ENCODE data around the gene TNNI3K.

Gene TNNI3K

DNA sequence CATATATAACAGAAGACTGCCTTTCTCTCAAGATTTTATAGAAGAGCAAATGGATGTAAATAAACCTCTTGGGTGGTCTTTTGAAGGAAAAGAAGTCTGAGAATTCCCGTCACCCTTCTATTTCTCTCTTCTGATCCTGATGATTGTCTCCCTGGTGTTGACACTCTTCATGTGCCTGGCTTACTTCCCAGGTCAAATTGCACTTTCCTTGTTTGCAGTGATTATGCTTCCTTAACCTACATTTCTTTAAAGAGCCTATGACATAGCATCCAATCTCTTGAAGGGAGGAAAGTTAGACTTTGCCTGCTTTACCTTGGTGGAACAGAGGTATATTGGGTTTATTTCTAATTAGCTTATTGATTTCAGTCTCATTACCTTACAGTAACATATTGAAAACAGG is 197.1 kb downstream of the TNNI3K start:
- no peak for DNase-seq (ENCODE audit: low read depth in 1 of 2, low spot score in 1 of 2)

DNA sequence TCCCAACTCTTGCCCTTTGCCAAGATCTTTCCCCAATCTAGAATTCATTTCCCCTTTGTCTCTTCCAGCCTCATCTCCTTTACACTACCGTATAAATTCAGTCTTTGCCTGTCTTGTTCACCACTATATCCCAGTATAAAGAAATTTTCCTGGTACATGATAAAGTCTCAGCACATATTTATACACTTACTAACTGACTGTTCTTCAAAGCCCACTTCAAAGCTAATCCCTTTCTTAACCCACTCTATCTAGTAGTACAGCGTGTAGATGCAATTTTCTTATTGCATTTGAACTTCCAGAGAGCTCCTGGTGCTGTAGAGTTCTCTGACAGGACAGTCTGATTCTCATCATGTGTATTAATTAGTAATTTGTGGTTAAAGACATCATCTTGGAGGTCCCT is 199.1 kb downstream of the TNNI3K start:
- DNase-seq (ENCODE audit: low read depth in 1 of 2, low spot score in 1 of 2) = no peak

DNA sequence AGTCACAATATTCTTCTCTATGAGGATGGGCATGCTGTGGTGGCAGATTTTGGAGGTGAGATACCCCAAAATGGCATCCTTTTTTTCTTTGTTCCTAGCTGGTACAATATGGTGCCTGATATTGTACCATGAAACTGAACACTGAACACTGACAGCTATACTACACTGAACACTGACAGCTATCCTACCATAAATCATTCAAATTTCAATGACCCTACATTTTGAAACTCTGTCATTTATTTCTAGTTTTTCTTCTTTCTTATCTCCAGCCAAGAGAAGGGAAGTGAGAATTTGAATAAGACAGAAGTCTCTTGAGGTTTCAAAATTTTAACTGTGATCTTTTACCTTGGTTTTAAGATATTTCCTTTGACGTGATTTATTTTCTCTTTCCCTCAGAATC is 200.9 kb downstream of the TNNI3K start:
- no peak for DNase-seq (ENCODE audit: low read depth in 1 of 2, low spot score in 1 of 2)

DNA sequence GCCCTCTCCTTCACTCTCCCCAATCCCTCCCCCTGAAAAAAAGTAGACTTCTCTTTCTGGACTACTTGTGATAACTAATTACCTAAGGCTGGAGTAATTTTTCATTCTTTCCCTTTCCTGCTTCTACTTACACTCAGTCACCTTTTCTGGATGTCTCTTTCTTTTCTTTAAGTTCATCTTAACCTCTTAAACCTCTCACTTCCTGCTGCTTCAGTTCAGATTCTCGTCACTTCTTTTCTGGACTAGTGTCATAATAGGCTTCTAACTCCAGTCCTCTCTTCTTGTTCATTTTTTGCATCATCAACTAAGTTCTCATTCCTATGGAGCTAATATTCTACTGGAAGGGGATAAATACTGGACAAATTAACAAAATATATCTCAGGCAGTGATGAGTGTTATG is 201.8 kb downstream of the TNNI3K start:
- DNase-seq (ENCODE audit: low read depth in 1 of 2, low spot score in 1 of 2) = no peak

DNA sequence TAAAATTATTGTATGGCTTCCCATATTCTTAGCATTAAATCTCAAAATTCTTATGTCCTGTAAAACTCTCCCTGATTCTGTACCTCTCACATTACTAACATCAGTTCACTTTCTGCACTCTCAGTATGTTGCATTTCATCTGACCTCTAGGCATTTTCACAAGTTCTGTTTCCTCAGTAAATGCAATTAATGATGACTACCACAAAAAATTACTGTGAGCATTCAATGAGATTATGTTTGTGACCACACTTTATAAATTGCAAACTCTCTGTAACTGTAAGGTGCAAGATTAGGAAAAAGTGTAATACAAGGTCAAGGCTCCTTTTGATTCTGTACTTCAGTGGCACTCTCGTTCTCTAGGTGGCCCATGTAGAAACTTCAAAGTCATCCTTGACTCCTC is 216.8 kb downstream of the TNNI3K start:
- DNase-seq (ENCODE audit: low read depth in 1 of 2, low spot score in 1 of 2) = no peak

DNA sequence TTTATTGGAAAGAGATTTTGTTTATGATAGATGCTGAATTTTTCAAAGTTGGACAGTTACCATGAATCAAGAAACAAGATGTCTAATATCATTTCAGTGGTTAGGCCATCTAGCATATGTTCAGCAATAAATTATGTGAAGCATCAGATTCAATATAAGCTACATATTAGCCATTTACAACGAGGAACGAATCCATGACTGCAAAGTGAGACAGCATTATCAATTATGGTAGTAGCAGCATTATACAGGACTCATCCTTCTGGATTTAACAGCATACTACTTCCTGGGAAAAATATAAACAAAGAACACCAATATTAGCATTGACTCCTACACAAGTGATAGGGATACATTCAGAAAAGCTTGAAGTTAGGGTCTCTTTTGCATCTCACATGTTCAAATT is 218.1 kb downstream of the TNNI3K start:
- DNase-seq (ENCODE audit: low read depth in 1 of 2, low spot score in 1 of 2) = no peak

DNA sequence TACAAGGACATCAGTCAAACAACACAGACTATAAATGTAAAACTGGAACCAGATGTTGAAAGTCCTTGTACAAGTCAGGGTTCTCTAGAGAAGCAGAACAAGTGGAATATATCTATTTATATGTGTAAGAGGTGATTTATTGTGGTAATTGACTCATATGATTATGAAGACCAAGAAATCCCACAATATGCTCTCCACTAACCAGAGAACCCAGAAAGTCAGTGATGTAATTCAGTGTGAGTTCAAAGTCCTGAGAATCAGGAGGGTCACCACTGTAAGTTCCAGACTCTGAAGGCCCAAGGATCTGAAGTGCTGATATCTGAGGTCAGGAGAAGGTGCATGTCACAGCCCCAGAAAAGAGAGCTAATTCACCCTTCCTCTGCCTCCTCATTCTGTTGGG is 220.2 kb downstream of the TNNI3K start:
- no peak for DNase-seq (ENCODE audit: low read depth in 1 of 2, low spot score in 1 of 2)

DNA sequence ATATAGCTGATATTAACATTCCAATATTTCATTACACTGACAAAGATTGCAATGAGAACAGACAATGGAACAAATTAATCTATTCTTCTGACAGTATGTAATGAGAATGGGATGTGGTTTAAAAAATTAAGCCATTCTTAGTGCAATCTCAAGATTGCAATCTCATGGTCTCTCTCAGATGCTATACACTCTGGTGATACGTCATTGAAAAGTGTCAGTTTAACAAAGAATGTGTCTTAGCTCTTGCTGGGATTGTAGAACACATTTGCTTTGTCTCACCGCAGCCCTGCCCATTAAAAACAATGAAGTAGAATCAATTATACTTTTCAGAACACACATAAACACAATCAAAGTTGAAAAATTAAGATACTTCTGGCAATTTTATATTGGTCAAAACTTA is 222.1 kb downstream of the TNNI3K start:
- DNase-seq (ENCODE audit: low read depth in 1 of 2, low spot score in 1 of 2) = no peak

DNA sequence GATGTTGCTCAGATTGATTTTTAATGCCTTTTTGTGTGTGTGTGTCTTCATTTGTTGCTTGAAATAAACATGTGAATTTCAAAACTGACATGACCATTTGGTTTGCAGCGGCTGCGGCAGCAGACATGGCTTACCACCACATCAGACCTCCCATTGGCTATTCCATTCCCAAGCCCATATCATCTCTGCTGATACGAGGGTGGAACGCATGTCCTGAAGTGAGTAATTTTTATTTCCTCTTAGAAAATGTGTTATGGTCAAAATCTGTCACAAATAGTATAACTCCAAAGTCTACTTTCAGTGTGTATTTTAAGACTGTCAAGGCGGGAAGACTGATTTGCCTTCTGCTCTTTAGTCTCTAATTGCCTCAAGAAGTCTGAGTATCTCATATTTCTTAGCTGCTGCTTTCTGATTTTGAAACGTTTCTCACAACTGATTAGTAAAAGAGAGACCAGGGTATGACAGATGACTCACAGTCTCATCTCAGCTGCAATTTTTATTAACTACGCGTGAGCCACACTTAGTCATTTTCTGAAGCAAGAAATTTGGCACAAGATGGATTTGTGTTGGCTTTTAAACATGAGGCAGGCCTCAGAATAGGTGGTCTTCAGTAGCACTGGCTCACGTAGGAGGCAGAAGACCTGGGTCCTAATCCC is 228.3 kb downstream of the TNNI3K start:
- no peak for DNase-seq (ENCODE audit: low read depth in 1 of 2, low spot score in 1 of 2)

DNA sequence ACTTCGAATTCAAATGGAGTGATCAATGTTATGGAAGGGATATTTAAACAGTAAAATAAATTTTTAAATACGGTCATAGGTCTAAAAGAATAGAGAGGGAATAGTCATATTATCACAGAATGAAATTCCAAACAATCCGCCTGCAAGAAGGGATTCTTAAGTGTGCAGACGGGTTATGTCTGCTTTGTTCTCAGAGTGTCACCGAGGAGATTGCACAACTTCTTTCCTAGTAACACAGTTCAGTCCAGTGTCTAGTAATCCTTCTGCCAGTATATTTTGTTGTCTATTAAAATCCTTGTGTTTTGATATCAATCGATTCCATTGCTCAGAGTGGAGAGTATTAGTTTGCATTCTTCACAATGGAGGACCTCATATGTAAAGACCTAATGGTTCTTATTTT is 228.8 kb downstream of the TNNI3K start:
- DNase-seq (ENCODE audit: low read depth in 1 of 2, low spot score in 1 of 2) = no peak

DNA sequence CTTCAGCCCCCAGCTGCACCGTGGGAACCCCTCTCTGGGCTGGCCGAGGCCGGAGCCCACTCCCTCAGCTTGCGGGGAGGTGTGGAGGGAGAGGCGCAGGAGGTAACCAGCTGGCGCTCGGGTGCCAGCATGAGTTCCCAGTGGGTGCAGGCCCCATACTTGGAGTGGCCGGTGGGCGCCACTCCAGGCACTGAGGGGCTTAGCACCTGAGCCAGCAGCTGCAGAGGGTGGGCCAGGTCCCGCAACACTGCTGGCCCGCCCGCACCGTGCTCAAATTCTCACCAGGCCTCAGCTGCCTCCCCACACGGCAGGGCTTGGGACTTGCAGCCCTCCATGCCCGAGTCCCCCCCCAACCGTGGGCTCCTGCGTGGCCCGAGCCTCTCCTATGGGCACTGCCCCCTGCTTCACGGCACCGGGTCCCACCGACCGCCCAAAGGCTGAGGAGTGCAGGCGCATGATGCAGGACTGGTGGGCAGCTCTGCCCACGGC is 230.1 kb downstream of the TNNI3K start:
- no peak for DNase-seq (ENCODE audit: low read depth in 1 of 2, low spot score in 1 of 2)

DNA sequence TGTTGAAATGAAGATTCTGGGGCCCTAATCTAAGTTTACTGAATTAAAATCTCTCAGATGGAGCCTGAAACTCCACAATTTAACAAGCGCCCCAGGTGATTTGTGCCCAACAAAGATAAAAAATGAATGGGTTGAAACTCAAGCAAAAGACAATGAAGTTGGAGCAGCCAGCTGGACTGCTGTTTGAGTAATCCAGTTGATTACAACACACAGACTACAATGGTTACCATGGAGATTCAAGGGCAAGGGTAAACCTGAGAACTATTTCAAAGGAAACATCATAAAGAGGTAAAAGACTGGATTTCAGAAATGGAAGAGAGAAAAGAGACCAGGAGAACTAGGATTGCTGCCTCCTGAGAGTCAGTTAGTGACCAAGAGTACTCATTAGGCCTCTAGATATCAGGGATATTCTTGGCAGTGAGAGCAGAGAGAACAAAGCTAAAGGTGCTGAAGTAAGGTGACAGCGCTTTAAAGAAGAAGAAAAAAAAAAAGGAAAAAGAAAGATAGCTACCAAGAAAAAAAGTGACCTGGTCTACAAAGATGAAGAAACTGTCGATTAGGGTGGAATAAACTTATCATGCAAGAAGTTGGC is 232.7 kb downstream of the TNNI3K start:
- DNase-seq (ENCODE audit: low read depth in 1 of 2, low spot score in 1 of 2) = no peak

DNA sequence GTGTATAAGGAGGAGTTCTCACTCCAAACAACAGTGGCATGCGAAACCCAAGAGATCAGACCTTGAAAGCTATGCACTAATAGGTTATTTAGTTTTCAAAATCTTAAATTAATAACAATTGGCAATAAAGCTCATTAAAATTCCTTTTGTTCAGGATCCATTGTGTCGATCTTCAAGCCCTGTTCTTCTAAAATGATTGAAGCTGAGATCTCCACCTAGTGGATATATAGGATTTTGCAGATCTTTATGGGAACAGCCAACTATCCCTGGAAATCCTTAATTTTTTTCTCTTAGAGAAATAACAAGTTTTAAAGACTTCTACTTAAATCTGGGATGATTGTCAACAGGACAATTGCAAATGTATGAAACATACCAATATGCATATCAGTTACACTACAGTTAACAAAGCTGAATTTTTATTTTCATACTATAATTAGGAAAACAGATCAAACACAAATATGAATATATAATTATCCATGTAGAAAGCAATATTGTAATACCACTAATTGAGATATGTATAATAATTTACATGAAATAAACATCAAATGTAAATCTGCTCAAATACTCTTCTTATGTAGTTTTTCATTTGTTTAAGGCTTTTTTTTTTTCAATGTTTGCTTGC is 233.9 kb downstream of the TNNI3K start:
- DNase-seq (ENCODE audit: low read depth in 1 of 2, low spot score in 1 of 2) = no peak

DNA sequence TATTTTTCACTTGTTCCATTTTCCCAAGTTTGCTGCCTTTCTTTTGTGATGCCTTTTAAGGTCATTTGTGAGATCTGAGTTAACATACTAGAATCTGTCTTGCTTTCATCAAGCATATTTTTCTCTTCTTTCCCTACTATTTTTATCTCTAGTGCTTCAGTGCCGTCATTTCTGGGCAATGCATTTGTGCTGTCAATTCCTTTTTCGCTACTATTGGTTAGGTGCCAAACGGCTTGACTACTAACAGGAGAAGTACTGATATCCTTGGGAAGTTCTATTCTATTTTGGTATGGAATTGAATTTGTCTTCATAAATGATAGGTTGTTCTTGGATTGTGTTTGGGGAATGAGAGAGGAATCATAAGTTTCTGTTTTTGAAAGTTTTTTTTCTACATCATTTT is 235.1 kb downstream of the TNNI3K start:
- DNase-seq (ENCODE audit: low read depth in 1 of 2, low spot score in 1 of 2) = no peak

DNA sequence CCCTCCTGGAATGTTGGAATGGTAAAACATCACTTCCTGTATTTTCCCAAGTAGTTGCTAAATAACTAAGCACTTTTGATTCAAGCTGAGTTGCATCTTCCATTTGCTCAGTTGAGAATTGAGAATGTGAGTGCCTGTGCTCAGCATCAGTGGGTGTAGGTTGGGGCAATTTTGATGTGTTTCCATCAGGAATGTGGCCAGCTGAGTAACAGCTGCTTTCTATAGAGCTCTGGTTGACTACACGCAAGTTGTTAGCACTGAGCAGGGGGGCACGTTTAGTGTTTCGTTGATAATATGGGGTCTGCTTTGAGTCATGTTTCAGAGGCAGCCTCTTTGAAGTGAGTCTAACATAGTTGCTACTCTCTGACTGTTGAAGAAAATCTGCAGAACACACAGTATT is 235.7 kb downstream of the TNNI3K start:
- DNase-seq (ENCODE audit: low read depth in 1 of 2, low spot score in 1 of 2) = no peak

DNA sequence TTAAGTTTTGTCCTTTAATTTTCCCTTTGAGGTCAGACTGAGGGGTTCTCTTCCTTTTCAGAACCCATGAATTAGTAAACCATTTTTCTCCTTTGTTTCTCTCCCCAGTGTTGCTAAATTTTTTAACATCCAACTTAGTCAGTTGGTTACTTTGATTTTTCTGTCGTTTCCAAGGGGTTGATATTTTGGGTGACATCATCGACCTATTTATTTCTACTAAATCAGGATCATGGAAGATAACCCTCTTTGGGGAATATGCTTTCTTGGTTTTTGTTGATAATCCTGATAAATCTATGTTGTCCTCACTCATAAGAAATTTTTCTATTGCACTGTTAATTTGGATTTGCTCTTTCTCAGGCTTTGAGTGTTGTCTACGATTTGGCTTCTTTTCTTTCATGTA is 236.3 kb downstream of the TNNI3K start:
- DNase-seq (ENCODE audit: low read depth in 1 of 2, low spot score in 1 of 2) = no peak

DNA sequence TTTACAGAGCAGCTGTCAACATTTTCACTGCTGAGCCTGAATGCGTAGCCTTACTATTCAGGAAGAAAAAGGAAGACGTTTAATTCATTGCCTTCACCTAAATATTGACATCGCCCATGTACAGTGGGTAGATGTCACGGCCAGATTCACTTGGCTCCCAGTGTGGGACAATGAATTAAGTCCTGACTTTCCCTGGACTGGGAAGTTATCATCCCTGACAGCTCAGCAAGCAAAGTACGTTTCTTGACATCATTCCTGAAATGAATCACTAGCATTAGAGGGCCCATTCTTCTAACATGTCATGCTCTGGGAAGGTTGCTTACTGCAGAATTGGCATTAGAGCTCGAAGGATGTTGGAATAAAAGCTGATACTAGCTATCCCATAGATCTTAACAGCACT is 239.4 kb downstream of the TNNI3K start:
- DNase-seq (ENCODE audit: low read depth in 1 of 2, low spot score in 1 of 2) = no peak

DNA sequence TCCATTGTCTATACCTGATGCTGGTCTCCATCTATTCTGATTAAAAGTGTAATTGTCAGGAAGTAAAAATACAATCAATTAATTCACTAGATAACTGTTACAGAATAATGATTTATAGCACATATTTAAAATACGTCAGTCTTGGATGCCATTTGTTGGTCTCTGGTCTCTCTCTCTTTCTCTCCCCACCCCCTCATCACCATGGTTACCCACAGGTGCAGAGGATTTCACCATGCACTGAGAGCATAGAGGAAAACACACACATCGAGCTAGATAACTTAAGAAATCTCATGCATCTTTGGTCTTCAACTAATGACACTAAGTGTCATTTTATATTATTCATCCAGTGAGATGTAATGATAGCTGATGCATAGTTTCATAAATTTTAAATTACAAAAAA is 243.8 kb downstream of the TNNI3K start:
- no peak for DNase-seq (ENCODE audit: low read depth in 1 of 2, low spot score in 1 of 2)

DNA sequence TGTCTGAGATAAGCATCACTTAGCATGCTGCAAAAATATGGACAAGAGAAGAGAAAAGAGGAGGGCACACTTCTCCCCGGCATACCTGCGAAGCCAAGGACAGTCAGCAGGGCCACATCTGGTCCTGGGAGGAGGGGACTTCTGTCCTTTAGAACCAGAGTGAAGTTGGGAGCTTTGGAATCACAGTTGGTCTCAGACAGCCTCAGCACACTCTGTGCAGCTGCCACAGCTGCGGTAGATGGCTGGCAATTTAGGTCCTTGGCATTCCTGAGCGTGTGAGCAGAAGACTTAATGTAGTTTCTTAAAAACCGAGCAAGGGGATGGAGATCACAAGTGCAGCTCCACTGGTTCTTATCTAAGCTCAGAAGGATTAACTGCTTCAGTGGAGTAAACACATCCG is 244.9 kb downstream of the TNNI3K start:
- DNase-seq (ENCODE audit: low read depth in 1 of 2, low spot score in 1 of 2) = no peak

DNA sequence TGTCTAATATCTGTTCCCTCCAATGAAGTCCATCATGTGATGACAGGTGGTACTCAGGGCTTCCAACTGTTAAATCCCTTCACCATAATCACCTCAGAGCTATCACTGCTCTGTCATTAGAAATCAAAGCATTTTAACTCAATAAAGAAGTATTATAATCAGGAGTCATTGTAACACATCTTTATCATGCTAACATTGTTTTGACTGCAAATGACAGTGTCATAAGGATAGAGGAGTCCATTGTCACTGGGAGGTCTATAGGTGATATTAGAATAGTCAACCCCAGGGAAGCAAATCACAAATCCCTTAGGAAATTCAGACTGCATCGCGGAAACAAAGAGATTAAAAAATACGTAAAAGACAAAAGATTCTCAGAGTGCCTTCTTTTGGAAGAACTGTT is 246.4 kb downstream of the TNNI3K start:
- no peak for DNase-seq (ENCODE audit: low read depth in 1 of 2, low spot score in 1 of 2)

DNA sequence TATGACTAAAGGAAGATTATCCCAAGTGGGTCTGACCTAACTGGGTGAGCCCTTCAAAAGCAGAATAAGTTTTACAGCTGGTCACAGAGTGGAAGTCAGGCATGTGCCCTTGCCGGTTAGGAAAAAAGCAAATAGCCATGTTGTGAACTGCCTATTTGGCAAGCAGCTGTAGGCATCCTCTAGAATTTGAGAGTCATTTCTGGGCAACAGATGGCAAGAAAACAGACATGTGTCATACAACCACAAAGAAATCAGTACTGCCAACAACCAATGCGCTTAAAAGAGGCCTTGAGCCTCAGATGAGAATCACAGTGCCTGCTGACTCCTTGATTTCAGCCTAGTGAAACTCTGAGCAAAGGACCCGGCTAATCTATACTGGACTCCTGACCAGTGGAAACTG is 250.4 kb downstream of the TNNI3K start:
- no peak for DNase-seq (ENCODE audit: low read depth in 1 of 2, low spot score in 1 of 2)

DNA sequence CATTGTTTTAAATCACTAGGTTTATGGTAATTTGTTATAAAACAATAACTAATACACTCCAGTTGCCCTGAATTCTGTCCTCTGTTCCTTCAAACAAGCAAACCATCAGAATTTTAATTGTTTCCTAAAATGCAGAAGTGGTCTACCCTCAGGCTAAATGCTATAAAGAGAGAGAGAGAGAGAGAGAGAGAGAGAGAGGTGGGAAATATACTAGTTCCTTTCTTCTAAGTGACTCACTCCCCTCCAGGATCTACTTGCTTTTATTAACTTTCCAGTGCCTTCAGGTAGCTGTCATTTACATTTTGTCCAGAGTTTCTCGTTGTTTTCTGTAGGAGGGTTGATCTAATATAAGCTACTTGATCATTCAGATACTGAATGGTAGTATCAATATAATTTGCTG is 250.8 kb downstream of the TNNI3K start:
- no peak for DNase-seq (ENCODE audit: low read depth in 1 of 2, low spot score in 1 of 2)

DNA sequence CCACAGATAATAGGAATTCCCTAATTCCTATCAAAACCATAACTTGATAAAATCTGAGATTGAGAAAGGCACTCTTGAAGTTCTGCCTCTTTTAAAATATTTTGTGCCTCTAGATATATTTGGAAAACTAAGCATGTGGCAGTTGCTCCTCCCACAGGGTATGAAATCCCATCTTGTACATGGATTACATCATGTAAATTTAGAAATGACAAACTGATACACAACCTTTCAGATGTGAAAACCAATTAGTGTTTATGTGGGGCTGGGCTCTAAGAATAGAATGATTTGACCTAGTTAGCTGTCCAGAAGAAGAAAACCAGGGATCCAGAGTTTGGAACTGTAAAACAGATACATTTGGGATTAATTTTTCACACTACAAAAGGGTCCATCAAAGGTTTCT is 261.5 kb downstream of the TNNI3K start:
- no peak for DNase-seq (ENCODE audit: low read depth in 1 of 2, low spot score in 1 of 2)
